Smooth muscle cell of the brain vasculature (primary cell): ENCODE data around the gene RPL29.

ENCODE experiments used
- DNase-seq: peaks from one replicate; pipeline ENCODE4 v3.0.0-alpha.2; 2012; ENCODE audit warnings: low read depth, low spot score

RPL29 gene

GRCh38 chr3:51947215-51947900 is 48.3 kb downstream of the RPL29 start:
- no peak for DNase-seq

GRCh38 chr3:51946796-51947195 is 48.9 kb downstream of the RPL29 start:
- DNase-seq, result no peak

GRCh38 chr3:51945926-51946705 is 49.6 kb downstream of the RPL29 start:
- no peak for DNase-seq

GRCh38 chr3:51945031-51945840 is 50.5 kb downstream of the RPL29 start:
- DNase-seq, result no peak

GRCh38 chr3:51944451-51945021 is 51.2 kb downstream of the RPL29 start:
- no peak for DNase-seq
